Measurements from ENCODE around the gene CFL1. TPM values are rescaled to one million over a fixed set of nuclear protein-coding genes. Genes with fewer than 3 reads are reported as not detected.

The CFL1 gene
- total and polyA plus RNA-seq, 2 experiments from 2014 or later, result 1,393 to 2,124 TPM

DNA sequence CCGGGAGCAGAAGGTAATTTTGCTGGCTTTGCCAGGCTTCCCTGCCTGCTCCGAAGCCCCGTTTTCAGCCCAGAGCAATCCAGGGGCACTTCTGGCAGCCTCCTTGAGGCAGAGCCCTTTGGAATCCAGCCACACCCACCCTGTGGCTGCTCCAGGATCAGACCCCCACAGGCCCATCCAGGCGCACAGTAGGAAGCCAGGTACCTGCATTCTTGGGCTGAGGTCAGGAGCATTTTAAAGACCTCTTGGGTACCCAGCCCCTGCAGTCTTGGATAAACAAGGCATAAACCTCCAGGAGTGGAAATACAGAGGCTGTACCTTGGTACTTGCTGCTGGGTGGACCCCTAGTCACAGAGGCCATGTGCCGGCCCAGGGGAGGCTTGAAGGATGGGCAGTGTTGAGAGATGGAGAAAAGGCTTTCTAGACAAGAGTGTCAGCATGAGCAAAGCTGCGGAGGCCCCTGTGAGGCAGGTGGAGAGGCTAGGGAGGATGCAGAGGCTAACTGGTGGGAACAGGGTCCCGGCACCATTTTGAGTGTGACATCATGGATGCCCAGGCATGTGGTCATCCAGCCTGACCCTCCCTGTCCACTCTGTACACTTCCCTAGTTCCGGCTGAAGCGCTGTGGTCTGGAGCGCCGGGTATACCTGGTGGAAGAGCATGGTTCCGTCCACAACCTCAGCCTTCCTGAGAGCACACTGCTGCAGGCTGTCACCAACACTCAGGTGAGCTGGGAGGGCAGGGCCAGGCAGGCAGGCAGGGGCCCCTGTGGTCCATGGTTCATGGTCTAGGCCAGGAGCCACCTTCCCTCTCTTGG is 6.1 kb upstream of the CFL1 start (continued):
- TF ChIP-seq, protein P1, sequence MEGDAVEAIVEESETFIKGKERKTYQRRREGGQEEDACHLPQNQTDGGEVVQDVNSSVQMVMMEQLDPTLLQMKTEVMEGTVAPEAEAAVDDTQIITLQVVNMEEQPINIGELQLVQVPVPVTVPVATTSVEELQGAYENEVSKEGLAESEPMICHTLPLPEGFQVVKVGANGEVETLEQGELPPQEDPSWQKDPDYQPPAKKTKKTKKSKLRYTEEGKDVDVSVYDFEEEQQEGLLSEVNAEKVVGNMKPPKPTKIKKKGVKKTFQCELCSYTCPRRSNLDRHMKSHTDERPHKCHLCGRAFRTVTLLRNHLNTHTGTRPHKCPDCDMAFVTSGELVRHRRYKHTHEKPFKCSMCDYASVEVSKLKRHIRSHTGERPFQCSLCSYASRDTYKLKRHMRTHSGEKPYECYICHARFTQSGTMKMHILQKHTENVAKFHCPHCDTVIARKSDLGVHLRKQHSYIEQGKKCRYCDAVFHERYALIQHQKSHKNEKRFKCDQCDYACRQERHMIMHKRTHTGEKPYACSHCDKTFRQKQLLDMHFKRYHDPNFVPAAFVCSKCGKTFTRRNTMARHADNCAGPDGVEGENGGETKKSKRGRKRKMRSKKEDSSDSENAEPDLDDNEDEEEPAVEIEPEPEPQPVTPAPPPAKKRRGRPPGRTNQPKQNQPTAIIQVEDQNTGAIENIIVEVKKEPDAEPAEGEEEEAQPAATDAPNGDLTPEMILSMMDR (conservative IDR thresholded peaks at IDR 0.05; ENCODE audit: low read depth in 2 of 2), result no peak
- TF ChIP-seq ZNF114 (CRISPR knock-in tag; IDR thresholded peaks at IDR 0.05) (no peak), EZH2phosphoT487 (IDR thresholded peaks at IDR 0.05; ENCODE audit: unreplicated experiment) (no peak), NANOG (IDR thresholded peaks at IDR 0.05; ENCODE audit: borderline replicate concordance) (no peak), CREB1 (CRISPR knock-in tag; IDR thresholded peaks at IDR 0.05; ENCODE audit: low read depth) (no peak), ZNF331 (CRISPR knock-in tag; IDR thresholded peaks at IDR 0.05; ENCODE audit: low read depth) (no peak)

DNA sequence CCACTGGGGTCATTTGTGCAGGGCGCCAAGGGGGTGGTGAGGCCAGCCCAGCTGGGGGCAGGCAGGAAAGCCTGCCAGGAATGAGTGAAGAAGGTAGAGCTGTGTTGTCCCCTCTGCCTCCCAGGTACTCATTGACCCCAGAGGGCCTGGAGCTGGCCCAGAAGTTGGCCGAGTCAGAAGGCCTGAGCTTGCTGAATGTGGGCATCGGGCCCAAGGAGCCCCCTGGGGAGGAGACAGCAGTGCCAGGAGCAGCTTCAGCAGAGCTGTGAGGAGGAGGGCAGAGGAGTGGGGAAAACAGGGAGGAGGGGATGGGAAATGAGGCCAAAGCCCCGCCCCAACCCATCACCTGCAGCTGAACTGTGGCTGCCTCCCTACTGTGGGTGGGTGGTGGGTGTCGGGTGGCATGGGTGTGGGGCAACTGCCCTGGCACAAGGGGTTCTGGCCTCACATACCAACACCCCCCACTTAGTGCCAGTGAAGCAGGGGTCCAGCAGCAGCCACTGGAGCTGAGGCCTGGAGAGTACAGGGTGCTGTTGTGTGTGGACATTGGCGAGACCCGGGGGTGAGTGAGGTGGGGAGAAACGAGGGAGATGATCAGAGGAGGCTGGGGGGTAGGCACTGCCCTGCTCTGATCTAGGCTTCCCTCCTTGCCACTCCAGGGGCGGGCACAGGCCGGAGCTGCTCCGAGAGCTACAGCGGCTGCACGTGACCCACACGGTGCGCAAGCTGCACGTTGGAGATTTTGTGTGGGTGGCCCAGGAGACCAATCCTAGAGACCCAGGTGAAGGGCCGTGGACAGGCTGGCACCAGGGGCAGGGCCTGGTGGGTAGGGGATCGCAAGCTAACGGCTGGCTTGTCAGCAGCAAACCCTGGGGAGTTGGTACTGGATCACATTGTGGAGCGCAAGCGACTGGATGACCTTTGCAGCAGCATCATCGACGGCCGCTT is 5.2 kb upstream of the CFL1 start:
- Histone ChIP-seq H3K79me2 (replicated peaks; ENCODE audit: insufficient read depth) (peaks cover 11% of the 10 kb centered on the region), H3K4me2 (no peak overlapping the region), H3F3A (replicated peaks; ENCODE audit: low read depth) (peaks cover 27% of the 10 kb centered on the region), H3K9me2 (ENCODE audit: insufficient read depth) (no peaks in the 10 kb centered on the region), H4K20me1 (replicated peaks; ENCODE audit: insufficient read depth) (peaks cover 6% of the 10 kb centered on the region; the same call in 1 of the 2 replicates), H2AFZ (no peak overlapping the region), H3K4me1 (ENCODE audit: insufficient read depth) (peaks cover 8% of the 10 kb centered on the region; the same call in 1 of the 2 replicates), H3K4me3 (no peak overlapping the region), H3K27ac (ENCODE audit: low read depth) (no peak overlapping the region), H3K36me3 (ENCODE audit: insufficient read depth) (peaks cover 4% of the 10 kb centered on the region; the same call in 1 of the 2 replicates), H3K27me3 (ENCODE audit: insufficient read depth) (no peaks in the 10 kb centered on the region)
- peaks cover 4% of the 10 kb centered on the region; the same call in 2 of the 3 replicates for H3K9me3 Mint-ChIP-seq
- no peak overlapping the region for H3K27ac Mint-ChIP-seq
- DNase-seq (ENCODE audit: low spot score), result no peak
- H3K4me3 Mint-ChIP-seq, result peak overlapping the region; percentile 19
- peaks cover 27% of the 10 kb centered on the region for H3K27me3 Mint-ChIP-seq (ENCODE audit: insufficient read depth, low read depth, poor library complexity)
- ATAC-seq, result no peak
- H3K4me1 Mint-ChIP-seq, result peaks cover 16% of the 10 kb centered on the region
- peaks cover 39% of the 10 kb centered on the region for H3K36me3 Mint-ChIP-seq (ENCODE audit: low read depth)
- TF ChIP-seq, protein P1 (conservative IDR thresholded peaks at IDR 0.05; ENCODE audit: low read depth in 2 of 2), result no peak
- TF ChIP-seq STAT1 (IDR thresholded peaks at IDR 0.05; ENCODE audit: unreplicated experiment) (no peak), EZH2phosphoT487 (IDR thresholded peaks at IDR 0.05; ENCODE audit: unreplicated experiment) (no peak), JUNB (IDR thresholded peaks at IDR 0.05; ENCODE audit: unreplicated experiment) (no peak), CREB1 (CRISPR knock-in tag; IDR thresholded peaks at IDR 0.05; ENCODE audit: low read depth) (no peak), ZNF114 (CRISPR knock-in tag; IDR thresholded peaks at IDR 0.05) (no peak), NANOG (IDR thresholded peaks at IDR 0.05; ENCODE audit: borderline replicate concordance) (no peak), POLR2AphosphoS5 (IDR thresholded peaks at IDR 0.05; ENCODE audit: low read depth) (no peak), ZNF331 (CRISPR knock-in tag; IDR thresholded peaks at IDR 0.05; ENCODE audit: low read depth) (no peak)
- TF ChIP-seq, protein P2, sequence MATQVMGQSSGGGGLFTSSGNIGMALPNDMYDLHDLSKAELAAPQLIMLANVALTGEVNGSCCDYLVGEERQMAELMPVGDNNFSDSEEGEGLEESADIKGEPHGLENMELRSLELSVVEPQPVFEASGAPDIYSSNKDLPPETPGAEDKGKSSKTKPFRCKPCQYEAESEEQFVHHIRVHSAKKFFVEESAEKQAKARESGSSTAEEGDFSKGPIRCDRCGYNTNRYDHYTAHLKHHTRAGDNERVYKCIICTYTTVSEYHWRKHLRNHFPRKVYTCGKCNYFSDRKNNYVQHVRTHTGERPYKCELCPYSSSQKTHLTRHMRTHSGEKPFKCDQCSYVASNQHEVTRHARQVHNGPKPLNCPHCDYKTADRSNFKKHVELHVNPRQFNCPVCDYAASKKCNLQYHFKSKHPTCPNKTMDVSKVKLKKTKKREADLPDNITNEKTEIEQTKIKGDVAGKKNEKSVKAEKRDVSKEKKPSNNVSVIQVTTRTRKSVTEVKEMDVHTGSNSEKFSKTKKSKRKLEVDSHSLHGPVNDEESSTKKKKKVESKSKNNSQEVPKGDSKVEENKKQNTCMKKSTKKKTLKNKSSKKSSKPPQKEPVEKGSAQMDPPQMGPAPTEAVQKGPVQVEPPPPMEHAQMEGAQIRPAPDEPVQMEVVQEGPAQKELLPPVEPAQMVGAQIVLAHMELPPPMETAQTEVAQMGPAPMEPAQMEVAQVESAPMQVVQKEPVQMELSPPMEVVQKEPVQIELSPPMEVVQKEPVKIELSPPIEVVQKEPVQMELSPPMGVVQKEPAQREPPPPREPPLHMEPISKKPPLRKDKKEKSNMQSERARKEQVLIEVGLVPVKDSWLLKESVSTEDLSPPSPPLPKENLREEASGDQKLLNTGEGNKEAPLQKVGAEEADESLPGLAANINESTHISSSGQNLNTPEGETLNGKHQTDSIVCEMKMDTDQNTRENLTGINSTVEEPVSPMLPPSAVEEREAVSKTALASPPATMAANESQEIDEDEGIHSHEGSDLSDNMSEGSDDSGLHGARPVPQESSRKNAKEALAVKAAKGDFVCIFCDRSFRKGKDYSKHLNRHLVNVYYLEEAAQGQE (IDR thresholded peaks at IDR 0.05; ENCODE audit: unreplicated experiment), result no peak
- TF ChIP-seq, protein P3, sequence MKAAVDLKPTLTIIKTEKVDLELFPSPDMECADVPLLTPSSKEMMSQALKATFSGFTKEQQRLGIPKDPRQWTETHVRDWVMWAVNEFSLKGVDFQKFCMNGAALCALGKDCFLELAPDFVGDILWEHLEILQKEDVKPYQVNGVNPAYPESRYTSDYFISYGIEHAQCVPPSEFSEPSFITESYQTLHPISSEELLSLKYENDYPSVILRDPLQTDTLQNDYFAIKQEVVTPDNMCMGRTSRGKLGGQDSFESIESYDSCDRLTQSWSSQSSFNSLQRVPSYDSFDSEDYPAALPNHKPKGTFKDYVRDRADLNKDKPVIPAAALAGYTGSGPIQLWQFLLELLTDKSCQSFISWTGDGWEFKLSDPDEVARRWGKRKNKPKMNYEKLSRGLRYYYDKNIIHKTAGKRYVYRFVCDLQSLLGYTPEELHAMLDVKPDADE (IDR thresholded peaks at IDR 0.05), result no peak

Data from GM23338 (cell line).